ENCODE results near the gene ASB11. TPM values are rescaled to one million over a fixed set of nuclear protein-coding genes. Genes with fewer than 3 reads are reported as not detected.

ASB11 gene
- total and polyA plus RNA-seq, 3 donors from 2014 or later = not detected

DNA sequence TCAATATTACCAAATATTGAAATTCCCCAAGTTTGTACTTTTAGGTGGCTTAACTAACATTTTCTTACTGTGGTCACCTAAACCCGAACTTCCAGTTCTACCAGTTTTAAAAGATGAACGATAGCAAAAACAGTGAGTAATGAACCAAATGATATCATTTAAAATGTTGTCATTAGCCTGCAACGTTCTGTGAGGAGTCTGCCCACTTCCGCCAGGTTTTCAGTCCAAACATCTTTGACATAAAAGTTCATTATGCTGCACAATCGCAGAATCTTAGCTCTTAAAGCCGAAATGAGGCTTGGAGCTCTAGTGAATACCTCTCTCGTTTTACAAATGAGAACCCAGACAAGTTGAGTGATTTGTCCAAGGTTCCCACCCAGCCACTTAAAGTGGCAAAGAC lies 19.1 kb upstream of the ASB11 start:
- Histone ChIP-seq H3K9me3 (no peaks in the 10 kb centered on the region), H3K27ac (peak overlapping the region; percentile 86 to 87), H3K36me3 (ENCODE audit: low read depth, missing control alignments) (no peaks in the 10 kb centered on the region), H3K4me3 (peak overlapping the region; percentile 72 to 80), H3K27me3 (no peaks in the 10 kb centered on the region), H3K4me1 (no peaks in the 10 kb centered on the region)
- intact Hi-C loops (cut with DNase I; ENCODE audit: low total_unique reads) = no loop called here
- WGBS, 2 donors = 9 to 15% methylated on average over 7 of the region's 7 CpGs
- no peak for TF ChIP-seq POLR2A (IDR thresholded peaks at IDR 0.05)
- TF ChIP-seq, protein P1, sequence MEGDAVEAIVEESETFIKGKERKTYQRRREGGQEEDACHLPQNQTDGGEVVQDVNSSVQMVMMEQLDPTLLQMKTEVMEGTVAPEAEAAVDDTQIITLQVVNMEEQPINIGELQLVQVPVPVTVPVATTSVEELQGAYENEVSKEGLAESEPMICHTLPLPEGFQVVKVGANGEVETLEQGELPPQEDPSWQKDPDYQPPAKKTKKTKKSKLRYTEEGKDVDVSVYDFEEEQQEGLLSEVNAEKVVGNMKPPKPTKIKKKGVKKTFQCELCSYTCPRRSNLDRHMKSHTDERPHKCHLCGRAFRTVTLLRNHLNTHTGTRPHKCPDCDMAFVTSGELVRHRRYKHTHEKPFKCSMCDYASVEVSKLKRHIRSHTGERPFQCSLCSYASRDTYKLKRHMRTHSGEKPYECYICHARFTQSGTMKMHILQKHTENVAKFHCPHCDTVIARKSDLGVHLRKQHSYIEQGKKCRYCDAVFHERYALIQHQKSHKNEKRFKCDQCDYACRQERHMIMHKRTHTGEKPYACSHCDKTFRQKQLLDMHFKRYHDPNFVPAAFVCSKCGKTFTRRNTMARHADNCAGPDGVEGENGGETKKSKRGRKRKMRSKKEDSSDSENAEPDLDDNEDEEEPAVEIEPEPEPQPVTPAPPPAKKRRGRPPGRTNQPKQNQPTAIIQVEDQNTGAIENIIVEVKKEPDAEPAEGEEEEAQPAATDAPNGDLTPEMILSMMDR (IDR thresholded peaks at IDR 0.05) = no peak
- no peak for DNase-seq

DNA sequence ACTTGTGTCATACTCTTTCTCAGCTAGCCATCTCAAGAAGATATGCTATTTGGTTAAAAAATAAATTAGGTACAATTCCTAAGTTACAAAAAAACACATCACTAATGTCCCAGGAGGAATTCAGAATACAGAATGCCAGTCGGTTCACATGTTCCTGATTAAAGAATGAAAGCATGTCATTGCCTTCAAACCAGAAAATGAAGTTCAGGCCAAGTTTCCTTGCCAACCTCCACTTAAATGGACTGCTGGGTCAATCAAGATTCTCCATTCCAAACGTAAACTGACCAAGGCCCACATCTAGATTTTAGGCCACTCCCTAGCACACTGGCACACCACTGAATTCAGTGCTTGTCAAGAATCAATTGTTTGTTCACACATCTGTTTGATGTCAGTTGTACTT lies 13.4 kb upstream of the ASB11 start:
- intact Hi-C loops (cut with DNase I; ENCODE audit: low total_unique reads) = no loop called here
- no peak for DNase-seq
- WGBS, 2 donors = 54 to 75% methylated on average over 2 of the region's 2 CpGs
- H3K4me3 ChIP-seq = no peak overlapping the region
- no peaks in the 10 kb centered on the region for H3K4me1 ChIP-seq
- no peak overlapping the region for H3K27ac ChIP-seq
- H3K9me3 ChIP-seq = no peaks in the 10 kb centered on the region
- no peaks in the 10 kb centered on the region for H3K36me3 ChIP-seq (ENCODE audit: low read depth, missing control alignments)
- no peak for TF ChIP-seq POLR2A (IDR thresholded peaks at IDR 0.05)
- TF ChIP-seq, protein P1 (IDR thresholded peaks at IDR 0.05) = no peak
- H3K27me3 ChIP-seq = no peaks in the 10 kb centered on the region

DNA sequence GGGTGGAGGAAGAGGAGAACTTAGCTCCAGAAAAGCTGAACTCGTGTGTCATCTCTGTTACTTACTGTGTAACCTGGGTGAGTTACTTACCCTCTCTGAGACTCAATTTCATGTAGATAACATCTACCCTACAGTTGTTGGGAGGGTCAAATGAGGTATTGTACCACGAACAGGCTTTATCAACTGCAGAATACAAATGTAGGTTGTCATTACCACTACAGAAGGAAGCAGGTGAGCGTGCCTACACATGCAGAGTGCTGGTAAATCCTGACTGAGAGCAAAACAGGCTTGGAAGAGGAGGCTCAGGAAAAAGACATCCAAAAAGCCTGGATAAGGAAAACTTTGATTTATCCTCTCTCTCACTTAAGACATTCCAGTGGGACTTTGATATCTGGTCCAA lies 12.7 kb upstream of the ASB11 start:
- 83 to 90% methylated on average over 3 of the region's 3 CpGs for WGBS, 2 donors

DNA sequence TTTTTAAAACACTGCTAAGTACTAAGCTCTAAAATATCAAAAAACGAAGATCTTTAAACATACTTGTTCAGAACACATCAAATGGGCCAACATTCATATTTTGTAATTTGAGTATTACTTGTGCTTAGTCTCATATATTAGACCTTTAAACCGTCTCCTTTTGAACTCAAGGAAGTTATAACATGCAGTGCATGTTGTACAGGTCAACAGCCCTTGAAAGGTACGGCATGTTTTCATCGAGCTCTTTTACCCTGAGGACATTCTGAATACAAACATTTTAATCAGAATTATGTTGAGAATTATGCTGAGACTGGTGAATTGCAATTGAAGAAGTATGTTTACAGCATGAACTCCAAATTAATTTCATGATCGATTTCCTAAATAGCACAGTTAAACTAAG lies 7.0 kb upstream of the ASB11 start:
- H3K27ac ChIP-seq = no peak overlapping the region
- no peaks in the 10 kb centered on the region for H3K9me3 ChIP-seq
- 94 to 96% methylated on average over 5 of the region's 5 CpGs for WGBS, 2 donors
- H3K36me3 ChIP-seq (ENCODE audit: low read depth, missing control alignments) = no peaks in the 10 kb centered on the region
- TF ChIP-seq, protein P1 (IDR thresholded peaks at IDR 0.05) = no peak
- no peak for TF ChIP-seq POLR2A (IDR thresholded peaks at IDR 0.05)
- H3K4me3 ChIP-seq = no peak overlapping the region
- intact Hi-C loops (cut with DNase I; ENCODE audit: low total_unique reads) = no loop called here
- no peaks in the 10 kb centered on the region for H3K4me1 ChIP-seq
- no peaks in the 10 kb centered on the region for H3K27me3 ChIP-seq
- DNase-seq = no peak

More for the DNA sequence above, 12.7 kb upstream of the ASB11 start:
- no peaks in the 10 kb centered on the region for H3K9me3 ChIP-seq
- no peaks in the 10 kb centered on the region for H3K4me1 ChIP-seq
- intact Hi-C loops (cut with DNase I; ENCODE audit: low total_unique reads) = no loop called here
- no peaks in the 10 kb centered on the region for H3K36me3 ChIP-seq (ENCODE audit: low read depth, missing control alignments)
- no peak for TF ChIP-seq POLR2A (IDR thresholded peaks at IDR 0.05)
- TF ChIP-seq, protein P1 (IDR thresholded peaks at IDR 0.05) = no peak
- H3K27ac ChIP-seq = no peak overlapping the region
- H3K27me3 ChIP-seq = no peaks in the 10 kb centered on the region
- H3K4me3 ChIP-seq = no peak overlapping the region
- DNase-seq = no peak

DNA sequence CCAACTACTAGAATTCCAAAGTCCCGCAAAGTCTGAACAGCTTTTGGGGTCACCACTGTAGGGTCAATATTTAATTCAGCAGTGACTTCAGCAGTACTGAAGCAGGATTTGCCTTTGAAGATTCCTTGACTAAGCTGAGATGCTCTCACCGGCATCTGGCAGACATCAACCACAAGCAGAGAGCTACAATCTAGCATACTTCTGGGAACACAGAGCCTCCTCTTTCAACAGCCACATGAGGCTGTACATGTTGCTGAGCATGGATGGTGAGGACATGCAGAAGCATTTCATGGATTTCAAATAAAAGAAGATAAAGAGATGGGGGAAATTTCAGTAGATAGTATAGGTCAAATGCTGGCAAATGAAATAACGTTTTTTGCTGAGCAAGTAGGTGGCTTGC lies 6.6 kb upstream of the ASB11 start:
- Histone ChIP-seq H3K27me3 (no peaks in the 10 kb centered on the region), H3K9me3 (no peaks in the 10 kb centered on the region), H3K4me1 (no peaks in the 10 kb centered on the region), H3K4me3 (no peak overlapping the region), H3K27ac (no peak overlapping the region), H3K36me3 (ENCODE audit: low read depth, missing control alignments) (no peaks in the 10 kb centered on the region)
- TF ChIP-seq, protein P1 (IDR thresholded peaks at IDR 0.05) = no peak
- no peak for TF ChIP-seq POLR2A (IDR thresholded peaks at IDR 0.05)
- intact Hi-C loops (cut with DNase I; ENCODE audit: low total_unique reads) = no loop called here
- 69 to 76% methylated on average over 3 of the region's 3 CpGs for WGBS, 2 donors
- DNase-seq = no peak
